Breast epithelium (tissue), 3 donors: ENCODE results near the gene AMOT.

ENCODE experiments used
- CTCF ChIP-seq, 3 donors: fragments of 450-650 bp; IDR thresholded peaks; one replicate each; pipeline ENCODE4 v1.5.1; 2016 to 2017; ENCODE audit warnings: antibody characterized with exemption in 3 of 3, mild to moderate bottlenecking in 3 of 3, moderate library complexity in 3 of 3
- POLR2A ChIP-seq: fragments of 450-650 bp; IDR thresholded peaks from one replicate; pipeline ENCODE4 v1.6.1; 2016; ENCODE audit warnings: antibody characterized with exemption, mild to moderate bottlenecking, moderate library complexity
- POLR2AphosphoS5 ChIP-seq, 3 donors: sonication (generic); formaldehyde crosslinking; IDR thresholded peaks; one replicate each; pipeline ENCODE4 v1.6.1; 2017; ENCODE audit warnings: antibody characterized with exemption in 3 of 3

GRCh38 chrX:112827292-112827903 lies 13.2 kb downstream of the AMOT start:
- no peak for TF ChIP-seq CTCF (IDR thresholded peaks at IDR 0.05)
- TF ChIP-seq POLR2A = no peak
- no peak for TF ChIP-seq POLR2AphosphoS5 (IDR thresholded peaks at IDR 0.05)
